ENCODE results near the gene COL27A1.
A peak's percentile ranks its signal among the peaks of the same experiment; 100 is the strongest.
"Not testable (repeated sequence)": the region's sequence is repeated elsewhere in the genome, so short reads cannot be mapped to it uniquely, and the experiment has no call there.

The COL27A1 gene

GRCh38 chr9:114317665-114318357 lies 162.5 kb downstream of the COL27A1 start:
- Histone ChIP-seq H3K27ac (ENCODE audit: low read length) (peak overlapping the region; percentile 51; the same call in 1 of the 2 replicates), H3K4me2 (ENCODE audit: insufficient read depth, low read length) (no peak overlapping the region), H4K20me1 (ENCODE audit: insufficient read depth, low read length) (no peaks in the 10 kb centered on the region), H3K36me3 (ENCODE audit: insufficient read depth, low read length) (no peaks in the 10 kb centered on the region), H3K4me1 (ENCODE audit: insufficient read depth, low read length) (peaks cover 15% of the 10 kb centered on the region), H3K9ac (ENCODE audit: low read depth, low read length) (no peak overlapping the region), H3K27me3 (ENCODE audit: insufficient read depth, low read length, poor library complexity) (no peaks in the 10 kb centered on the region), H3K79me2 (ENCODE audit: insufficient read depth, low read length) (no peaks in the 10 kb centered on the region), H3K9me3 (ENCODE audit: insufficient read depth, low read length, severe bottlenecking) (no peaks in the 10 kb centered on the region), H2AFZ (ENCODE audit: low read depth, low read length) (peak overlapping the region; percentile 33), H3K4me3 (ENCODE audit: low read depth in 1 of 2, low read length in 2 of 2) (no peak overlapping the region)
- peak; percentile 76 for ATAC-seq (ENCODE audit: insufficient read depth, low read depth)
- TF ChIP-seq EZH2 (IDR thresholded peaks at IDR 0.05; ENCODE audit: borderline replicate concordance, low read depth, low read length, severe bottlenecking) = no peak
- TF ChIP-seq, protein P1, sequence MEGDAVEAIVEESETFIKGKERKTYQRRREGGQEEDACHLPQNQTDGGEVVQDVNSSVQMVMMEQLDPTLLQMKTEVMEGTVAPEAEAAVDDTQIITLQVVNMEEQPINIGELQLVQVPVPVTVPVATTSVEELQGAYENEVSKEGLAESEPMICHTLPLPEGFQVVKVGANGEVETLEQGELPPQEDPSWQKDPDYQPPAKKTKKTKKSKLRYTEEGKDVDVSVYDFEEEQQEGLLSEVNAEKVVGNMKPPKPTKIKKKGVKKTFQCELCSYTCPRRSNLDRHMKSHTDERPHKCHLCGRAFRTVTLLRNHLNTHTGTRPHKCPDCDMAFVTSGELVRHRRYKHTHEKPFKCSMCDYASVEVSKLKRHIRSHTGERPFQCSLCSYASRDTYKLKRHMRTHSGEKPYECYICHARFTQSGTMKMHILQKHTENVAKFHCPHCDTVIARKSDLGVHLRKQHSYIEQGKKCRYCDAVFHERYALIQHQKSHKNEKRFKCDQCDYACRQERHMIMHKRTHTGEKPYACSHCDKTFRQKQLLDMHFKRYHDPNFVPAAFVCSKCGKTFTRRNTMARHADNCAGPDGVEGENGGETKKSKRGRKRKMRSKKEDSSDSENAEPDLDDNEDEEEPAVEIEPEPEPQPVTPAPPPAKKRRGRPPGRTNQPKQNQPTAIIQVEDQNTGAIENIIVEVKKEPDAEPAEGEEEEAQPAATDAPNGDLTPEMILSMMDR (IDR thresholded peaks at IDR 0.05; ENCODE audit: borderline replicate concordance, extremely low read depth, low read length, poor library complexity, severe bottlenecking) = no peak
- no peak for DNase-seq

GRCh38 chr9:114318416-114318815 lies 163.1 kb downstream of the COL27A1 start:
- peak overlapping the region; percentile 51; the same call in 1 of the 2 replicates for H3K27ac ChIP-seq (ENCODE audit: low read length)
- peak overlapping the region; percentile 19 for H2AFZ ChIP-seq (ENCODE audit: low read depth, low read length)
- DNase-seq = no peak
- no peak; the same call in 2 of the 3 replicates for ATAC-seq (ENCODE audit: insufficient read depth, low read depth)
- H3K4me2 ChIP-seq (ENCODE audit: insufficient read depth, low read length) = no peak overlapping the region
- no peaks in the 10 kb centered on the region for H4K20me1 ChIP-seq (ENCODE audit: insufficient read depth, low read length)
- H3K79me2 ChIP-seq (ENCODE audit: insufficient read depth, low read length) = no peaks in the 10 kb centered on the region
- no peak overlapping the region; the same call in 1 of the 2 replicates for H3K9ac ChIP-seq (ENCODE audit: low read depth, low read length)
- H3K4me3 ChIP-seq (ENCODE audit: low read depth in 1 of 2, low read length in 2 of 2) = no peak overlapping the region
- peaks cover 15% of the 10 kb centered on the region for H3K4me1 ChIP-seq (ENCODE audit: insufficient read depth, low read length)
- H3K36me3 ChIP-seq (ENCODE audit: insufficient read depth, low read length) = no peaks in the 10 kb centered on the region
- TF ChIP-seq, protein P1 (IDR thresholded peaks at IDR 0.05; ENCODE audit: borderline replicate concordance, extremely low read depth, low read length, poor library complexity, severe bottlenecking) = no peak
- TF ChIP-seq EZH2 (IDR thresholded peaks at IDR 0.05; ENCODE audit: borderline replicate concordance, low read depth, low read length, severe bottlenecking) = no peak
- H3K9me3 ChIP-seq (ENCODE audit: insufficient read depth, low read length, severe bottlenecking) = no peaks in the 10 kb centered on the region
- H3K27me3 ChIP-seq (ENCODE audit: insufficient read depth, low read length, poor library complexity) = no peaks in the 10 kb centered on the region

DNA sequence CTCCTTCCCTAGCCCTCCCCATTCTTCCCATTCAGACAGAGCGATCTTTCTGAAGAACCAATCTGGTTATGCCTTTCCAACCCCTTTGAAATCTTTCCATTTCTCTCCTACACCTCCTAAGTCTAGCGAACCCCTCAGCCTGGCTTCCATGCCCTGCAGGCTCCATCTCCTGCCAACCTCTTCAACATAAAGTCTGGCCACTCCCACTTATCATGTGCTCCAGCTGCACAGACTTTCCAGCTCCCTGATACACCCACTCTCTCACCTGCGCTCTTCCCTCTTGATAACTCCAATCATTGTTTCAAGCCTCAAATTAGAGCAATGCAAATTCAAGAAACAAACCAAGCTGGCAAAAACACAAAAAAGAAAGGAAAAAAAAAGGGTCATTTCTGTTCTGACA lies 163.8 kb downstream of the COL27A1 start:
- Histone ChIP-seq H3K36me3 (ENCODE audit: insufficient read depth, low read length) (no peaks in the 10 kb centered on the region), H3K9me3 (ENCODE audit: insufficient read depth, low read length, severe bottlenecking) (no peaks in the 10 kb centered on the region), H3K4me2 (ENCODE audit: insufficient read depth, low read length) (no peak overlapping the region), H3K79me2 (ENCODE audit: insufficient read depth, low read length) (no peaks in the 10 kb centered on the region), H3K9ac (ENCODE audit: low read depth, low read length) (no peak overlapping the region), H2AFZ (ENCODE audit: low read depth, low read length) (no peak overlapping the region), H3K27ac (ENCODE audit: low read length) (no peak overlapping the region), H3K27me3 (ENCODE audit: insufficient read depth, low read length, poor library complexity) (no peaks in the 10 kb centered on the region), H3K4me1 (ENCODE audit: insufficient read depth, low read length) (peaks cover 15% of the 10 kb centered on the region), H3K4me3 (ENCODE audit: low read depth in 1 of 2, low read length in 2 of 2) (no peak overlapping the region), H4K20me1 (ENCODE audit: insufficient read depth, low read length) (no peaks in the 10 kb centered on the region)
- no peak for TF ChIP-seq EZH2 (IDR thresholded peaks at IDR 0.05; ENCODE audit: borderline replicate concordance, low read depth, low read length, severe bottlenecking)
- DNase-seq = no peak
- ATAC-seq (ENCODE audit: insufficient read depth, low read depth) = no peak

- not testable (repeated sequence) for H3K79me2 ChIP-seq (ENCODE audit: insufficient read depth, low read length); H4K20me1 ChIP-seq (ENCODE audit: insufficient read depth, low read length); H3K4me3 ChIP-seq (ENCODE audit: low read depth in 1 of 2, low read length in 2 of 2); DNase-seq; H3K9me3 ChIP-seq (ENCODE audit: insufficient read depth, low read length, severe bottlenecking); H3K27me3 ChIP-seq (ENCODE audit: insufficient read depth, low read length, poor library complexity); H3K27ac ChIP-seq (ENCODE audit: low read length); H3K4me2 ChIP-seq (ENCODE audit: insufficient read depth, low read length); H3K36me3 ChIP-seq (ENCODE audit: insufficient read depth, low read length); H2AFZ ChIP-seq (ENCODE audit: low read depth, low read length); ATAC-seq (ENCODE audit: insufficient read depth, low read depth); H3K9ac ChIP-seq (ENCODE audit: low read depth, low read length)
- H3K4me1 ChIP-seq (ENCODE audit: insufficient read depth, low read length) = peaks cover 15% of the 10 kb centered on the region
These were observed 165.4 kb downstream of the COL27A1 start for GRCh38 chr9:114320710-114321109.
